DOHH2 (cell line): ENCODE data around the gene OSBPL10.
A peak's percentile ranks its signal among the peaks of the same experiment; 100 is the strongest.

Experiments used
- CTCF ChIP-seq: fragments of 200-600 bp; sonication (generic); IDR thresholded peaks from one replicate; pipeline ENCODE4 v1.5.1; 2014; ENCODE audit warnings: antibody characterized with exemption, mild to moderate bottlenecking, low read depth, low read length; ENCODE audit not compliant: poor library complexity, severe bottlenecking
- EZH2phosphoT487 ChIP-seq: fragments of 200-600 bp; sonication (generic); IDR thresholded peaks from 2 replicates; pipeline ENCODE4 v1.6.1; 2017; ENCODE audit warnings: borderline replicate concordance, mild to moderate bottlenecking, antibody characterized with exemption, low read length, moderate library complexity, mixed read lengths

GRCh38 chr3:31858439-31858838, 122.6 kb downstream of the OSBPL10 start:
- TF ChIP-seq CTCF (peak; percentile 50), EZH2phosphoT487 (no peak)
